CD4-positive, alpha-beta memory T cell (primary cell): ENCODE results near the gene ANKRD30A. TPM values are rescaled to one million over a fixed set of nuclear protein-coding genes. Genes with fewer than 3 reads are reported as not detected.
"Not testable (repeated sequence)": the region's sequence is repeated elsewhere in the genome, so short reads cannot be mapped to it uniquely, and the experiment has no call there.

ENCODE experiments used
- CTCF ChIA-PET: fragments of 350-600 bp; sonication (Branson Sonifier 250); formaldehyde crosslinking; loops from one replicate; lab custom pipeline; 2021; ENCODE audit warnings: inconsistent platforms; ENCODE audit not compliant: partially characterized antibody; lab: Charles Lee
- POLR2A ChIA-PET: fragments of 350-600 bp; sonication (Branson Sonifier 250); formaldehyde crosslinking; loops from one replicate; lab custom pipeline; 2021; ENCODE audit not compliant: partially characterized antibody; lab: Charles Lee
- DNase-seq, 5 donors: peaks; one replicate each; pipeline versions ENCODE4 v3.0.0 to v3.0.0-alpha.2; 2020 to 2022; ENCODE audit warnings: mixed read lengths in 1 of 5
- H3K27ac ChIP-seq: one replicate; pipeline ENCODE4 v1.7.0; 2013; ENCODE audit warnings: low read depth, low read length
- H3K27me3 ChIP-seq: 2 replicates; pipeline ENCODE4 v1.7.0; 2013; ENCODE audit warnings: mild to moderate bottlenecking, low read length, moderate library complexity; ENCODE audit not compliant: insufficient read depth
- H3K36me3 ChIP-seq: 2 replicates; pipeline ENCODE4 v1.7.0; 2013; ENCODE audit warnings: mild to moderate bottlenecking, low read length, moderate library complexity; ENCODE audit not compliant: insufficient read depth
- H3K4me1 ChIP-seq: 2 replicates; pipeline ENCODE4 v1.7.0; 2013; ENCODE audit warnings: mild to moderate bottlenecking, low read length, moderate library complexity; ENCODE audit not compliant: insufficient read depth
- H3K4me3 ChIP-seq, 2 donors: one replicate each; pipeline ENCODE4 v1.7.0; 2013; ENCODE audit warnings: low read length in 2 of 2, mild to moderate bottlenecking in 1 of 2
- H3K9me3 ChIP-seq, 2 donors: one replicate each; pipeline ENCODE4 v1.7.0; 2013; ENCODE audit warnings: low read length in 2 of 2, control low read depth in 1 of 2; ENCODE audit not compliant: control insufficient read depth in 1 of 2
- H3K27ac Mint-ChIP-seq, 7 donors: one replicate each; pipeline ENCODE4 v1.8.0; 2020 to 2021; ENCODE audit warnings: mixed read lengths in 7 of 7, mild to moderate bottlenecking in 6 of 7, inconsistent platforms in 3 of 7, moderate library complexity in 3 of 7
- H3K27me3 Mint-ChIP-seq, 2 donors: one replicate each; pipeline ENCODE4 v1.8.0; 2020 to 2021; ENCODE audit warnings: mixed read lengths in 2 of 2
- H3K36me3 Mint-ChIP-seq, 2 donors: one replicate each; pipeline ENCODE4 v1.8.0; 2020 to 2021; ENCODE audit warnings: mixed read lengths in 2 of 2, inconsistent platforms in 1 of 2, mild to moderate bottlenecking in 1 of 2
- H3K4me1 Mint-ChIP-seq, 4 donors: one replicate each; pipeline ENCODE4 v1.8.0; 2020 to 2021; ENCODE audit warnings: mixed read lengths in 4 of 4, mild to moderate bottlenecking in 1 of 4
- H3K4me3 Mint-ChIP-seq, 8 donors: one replicate each; pipeline ENCODE4 v1.8.0; 2020 to 2021; ENCODE audit warnings: mixed read lengths in 8 of 8, mild to moderate bottlenecking in 7 of 8, moderate library complexity in 6 of 8, inconsistent platforms in 3 of 8
- H3K9me3 Mint-ChIP-seq, 8 donors: one replicate each; pipeline ENCODE4 v1.8.0; 2020 to 2021; ENCODE audit warnings: mixed read lengths in 8 of 8, mild to moderate bottlenecking in 5 of 8, inconsistent platforms in 3 of 8, moderate library complexity in 1 of 8
- intact Hi-C: fragments of 100-400 bp; cut with micrococcal nuclease; formaldehyde crosslinking; loops from one replicate; pipeline ENCODE4 v1.15.1; 2023
- polyA plus RNA-seq, 2 donors: library from polyadenylated mRNA; unstranded; fragments of 300-500 nt; fragmentation: Illumina TruSeq; gene quantifications; one replicate each; pipeline ENCODE4 v1.2.3, GENCODE V29; 2021
- total RNA-seq, 2 experiments: library from RNA; stranded (reverse); gene quantifications; one replicate each; pipeline ENCODE4 v1.2.3, GENCODE V29; 2021

ANKRD30A gene
- total and polyA plus RNA-seq, 4 experiments from 2014 or later: not detected

DNA sequence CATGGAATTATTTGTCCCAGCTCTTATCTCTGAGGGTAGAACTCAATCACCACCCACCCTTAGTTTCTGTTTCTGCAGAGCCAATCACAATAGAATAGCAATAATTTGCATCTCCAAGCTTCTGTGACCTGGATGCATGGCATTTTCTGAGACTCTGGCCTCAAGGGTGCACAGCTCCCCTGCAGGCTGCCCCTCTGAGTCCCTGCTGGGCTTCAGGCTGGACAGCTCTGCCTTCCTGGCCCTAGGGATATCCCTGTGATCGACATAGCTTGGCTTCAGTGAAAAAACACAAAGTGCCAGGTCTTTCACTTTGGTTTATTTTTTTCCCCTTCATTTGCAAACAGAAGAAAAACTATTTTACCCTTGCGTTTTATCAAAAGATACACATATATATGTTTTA is 275.4 kb downstream of the ANKRD30A start:
- H3K4me3 Mint-ChIP-seq, CTCF ChIA-PET, H3K27ac Mint-ChIP-seq, DNase-seq, intact Hi-C loops, POLR2A ChIA-PET, H3K36me3 ChIP-seq, H3K9me3 ChIP-seq, H3K27ac ChIP-seq, H3K27me3 ChIP-seq, H3K4me3 ChIP-seq, H3K4me1 ChIP-seq, H3K36me3 Mint-ChIP-seq, H3K27me3 Mint-ChIP-seq, H3K4me1 Mint-ChIP-seq: not testable (repeated sequence)
- peaks cover 0 to 35% (median 19%) of the 10 kb centered on the region in 8 donors for H3K9me3 Mint-ChIP-seq

DNA sequence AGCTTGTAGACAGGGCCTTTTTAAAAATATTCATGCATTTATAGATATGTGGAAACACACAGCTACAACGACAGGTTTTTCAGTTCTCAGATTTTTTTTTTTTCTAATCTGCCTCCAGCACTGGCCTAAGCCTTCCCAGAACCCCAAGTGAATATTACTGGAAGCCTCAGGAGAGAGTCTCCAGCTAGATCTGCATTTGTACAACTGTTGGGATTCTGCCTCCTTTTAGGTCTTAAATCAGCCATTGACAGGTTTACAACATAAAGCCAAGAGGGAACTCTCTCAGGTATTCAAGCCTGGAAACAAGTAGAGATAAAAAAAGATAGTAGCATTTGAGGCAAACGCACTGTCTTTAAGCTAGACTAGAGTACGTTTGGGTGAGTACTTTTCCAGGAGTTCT is 275.8 kb downstream of the ANKRD30A start:
- no peak overlapping the region for H3K4me3 Mint-ChIP-seq
- H3K4me1 ChIP-seq: no peaks in the 10 kb centered on the region
- H3K27me3 Mint-ChIP-seq: no peaks in the 10 kb centered on the region
- no peak for DNase-seq
- ChIA-PET POLR2A (no interaction called here), CTCF (no interaction called here)
- no peaks in the 10 kb centered on the region for H3K27me3 ChIP-seq
- H3K4me3 ChIP-seq: no peak overlapping the region
- H3K9me3 ChIP-seq: no peaks in the 10 kb centered on the region
- no peak overlapping the region for H3K27ac Mint-ChIP-seq
- intact Hi-C loops: no loop called here
- no peaks in the 10 kb centered on the region for H3K36me3 ChIP-seq
- H3K9me3 Mint-ChIP-seq: peaks cover 0 to 35% (median 21%) of the 10 kb centered on the region in 8 donors
- no peaks in the 10 kb centered on the region for H3K4me1 Mint-ChIP-seq
- no peaks in the 10 kb centered on the region for H3K36me3 Mint-ChIP-seq
- no peak overlapping the region for H3K27ac ChIP-seq

GRCh38 chr10:37403776-37404175 is 278.4 kb downstream of the ANKRD30A start:
- no peaks in the 10 kb centered on the region for H3K9me3 ChIP-seq
- H3K27ac ChIP-seq: no peak overlapping the region
- Mint-ChIP-seq H3K9me3 (peaks cover 0 to 36% (median 23%) of the 10 kb centered on the region in 8 donors), H3K4me1 (no peaks in the 10 kb centered on the region), H3K4me3 (no peak overlapping the region), H3K36me3 (no peaks in the 10 kb centered on the region), H3K27ac (no peak overlapping the region), H3K27me3 (no peaks in the 10 kb centered on the region)
- ChIA-PET POLR2A (no interaction called here), CTCF (no interaction called here)
- no peak for DNase-seq
- H3K27me3 ChIP-seq: no peaks in the 10 kb centered on the region
- H3K4me1 ChIP-seq: no peaks in the 10 kb centered on the region
- H3K4me3 ChIP-seq: no peak overlapping the region
- H3K36me3 ChIP-seq: no peaks in the 10 kb centered on the region
- intact Hi-C loops: no loop called here
